Colonic mucosa (tissue), 4 donors: ENCODE data around the gene MAPKAPK5. TPM values are rescaled to one million over a fixed set of nuclear protein-coding genes. Genes with fewer than 3 reads are reported as not detected.

Experiments
- DNase-seq: peaks from one replicate; pipeline ENCODE4 v3.0.0-alpha.2; 2020
- H3K27ac ChIP-seq: fragments of 200-600 bp; one replicate; pipeline ENCODE4 v1.8.0; 2021
- H3K27me3 ChIP-seq: fragments of 200-600 bp; one replicate; pipeline ENCODE4 v1.8.0; 2021
- H3K36me3 ChIP-seq: fragments of 200-600 bp; one replicate; pipeline ENCODE4 v1.8.0; 2021
- H3K4me1 ChIP-seq: fragments of 200-600 bp; one replicate; pipeline ENCODE4 v1.8.0; 2021; ENCODE audit warnings: mild to moderate bottlenecking
- H3K4me3 ChIP-seq: fragments of 200-600 bp; one replicate; pipeline ENCODE4 v1.8.0; 2021
- H3K9ac ChIP-seq, 2 donors: one replicate each; pipeline ENCODE4 v1.7.0; 2013; ENCODE audit warnings: control low read depth in 2 of 2, low read depth in 2 of 2, low read length in 2 of 2
- H3K9me3 ChIP-seq: fragments of 200-600 bp; one replicate; pipeline ENCODE4 v1.8.0; 2021
- CTCF ChIP-seq: fragments of 200-600 bp; IDR thresholded peaks from one replicate; pipeline ENCODE4 v1.8.0; 2022; ENCODE audit warnings: antibody characterized with exemption, mild to moderate bottlenecking
- intact Hi-C: fragments of 100-400 bp; cut with DNase I; formaldehyde crosslinking; loops from one replicate; pipeline ENCODE4 v1.14.1; 2022
- total RNA-seq, 2 donors: library from RNA; stranded (reverse); fragmentation: NEBNext Ultra II Directional in 1 of 2; extraction: Animal tissue kit (Norgen Biotek cat#: 25700) in 1 of 2; gene quantifications; one replicate each; pipeline ENCODE4 v1.2.1, GENCODE V29; 2021
- donor health status: healthy.
- donor health status: DM: no; HTN: no; CAD: no.
- donor health status: DM: no; HTN: no; CAD: no.

Gene MAPKAPK5
- total RNA-seq, 2 donors from 2014 or later: 76.9 to 84.8 TPM

- no peaks in the 10 kb centered on the region for H3K9me3 ChIP-seq
- TF ChIP-seq CTCF: no peak
- peaks cover 15% of the 10 kb centered on the region for H3K36me3 ChIP-seq
- H3K4me1 ChIP-seq: no peaks in the 10 kb centered on the region
- H3K27ac ChIP-seq: no peak overlapping the region
- H3K9ac ChIP-seq: no peak overlapping the region
- DNase-seq: no peak
- no peak overlapping the region for H3K4me3 ChIP-seq
- intact Hi-C loops: no loop called here
- H3K27me3 ChIP-seq: no peaks in the 10 kb centered on the region
These were observed 39.7 kb downstream of the MAPKAPK5 start for GRCh38 chr12:111881716-111882115.

- no peak overlapping the region for H3K9ac ChIP-seq
- intact Hi-C loops: no loop called here
- no peaks in the 10 kb centered on the region for H3K27me3 ChIP-seq
- H3K9me3 ChIP-seq: no peaks in the 10 kb centered on the region
- peaks cover 20% of the 10 kb centered on the region for H3K36me3 ChIP-seq
- no peak overlapping the region for H3K4me3 ChIP-seq
- no peak for DNase-seq
- TF ChIP-seq CTCF: no peak
- H3K4me1 ChIP-seq: no peaks in the 10 kb centered on the region
- no peak overlapping the region for H3K27ac ChIP-seq
These were observed 44.9 kb downstream of the MAPKAPK5 start for GRCh38 chr12:111886662-111887545.

GRCh38 chr12:111887926-111888745 is 46.1 kb downstream of the MAPKAPK5 start:
- peaks cover 14% of the 10 kb centered on the region for H3K36me3 ChIP-seq
- H3K9ac ChIP-seq: no peak overlapping the region
- no peaks in the 10 kb centered on the region for H3K4me1 ChIP-seq
- DNase-seq: no peak
- intact Hi-C loops: no loop called here
- H3K27ac ChIP-seq: no peak overlapping the region
- no peak for TF ChIP-seq CTCF
- H3K9me3 ChIP-seq: no peaks in the 10 kb centered on the region
- H3K27me3 ChIP-seq: no peaks in the 10 kb centered on the region
- H3K4me3 ChIP-seq: no peak overlapping the region

GRCh38 chr12:111893287-111893686 is 51.3 kb downstream of the MAPKAPK5 start:
- intact Hi-C loops: no loop called here
- H3K27ac ChIP-seq: no peak overlapping the region
- TF ChIP-seq CTCF: no peak
- no peak for DNase-seq
- H3K4me3 ChIP-seq: no peak overlapping the region
- no peaks in the 10 kb centered on the region for H3K4me1 ChIP-seq
- H3K9me3 ChIP-seq: no peaks in the 10 kb centered on the region
- H3K36me3 ChIP-seq: peaks cover 4% of the 10 kb centered on the region
- H3K27me3 ChIP-seq: no peaks in the 10 kb centered on the region
- no peak overlapping the region for H3K9ac ChIP-seq

- DNase-seq: no peak
- Histone ChIP-seq H3K27ac (no peak overlapping the region), H3K27me3 (no peaks in the 10 kb centered on the region), H3K4me1 (no peaks in the 10 kb centered on the region), H3K9me3 (no peaks in the 10 kb centered on the region), H3K36me3 (peaks cover 2% of the 10 kb centered on the region), H3K9ac (no peak overlapping the region), H3K4me3 (no peak overlapping the region)
- TF ChIP-seq CTCF: no peak
- intact Hi-C loops: no loop called here
These were observed 52.5 kb downstream of the MAPKAPK5 start for GRCh38 chr12:111894556-111894955.
